HCT116 (cell line): Measurements from ENCODE around the gene MOGAT3. TPM values are rescaled to one million over a fixed set of nuclear protein-coding genes. Genes with fewer than 3 reads are reported as not detected.

Source experiments
- ATAC-seq: fragments of 200-7000 bp; cut with Tn5 transposase; 2 replicates; pipeline ENCODE4 v1.9.1; 2020; ENCODE audit warnings: mild to moderate bottlenecking, moderate library complexity
- BruUV-seq: library from RNA; stranded (reverse); fragments of 400-500 nt; replicated peaks from 2 replicates; lab custom pipeline; 2021; lab: Mats Ljungman, UMichigan
- CTCF ChIA-PET: fragments of 300-600 bp; sonication (Branson Sonifier 250); formaldehyde crosslinking; loops from one replicate; lab custom pipeline; 2021; ENCODE audit warnings: antibody characterized with exemption; lab: Charles Lee
- POLR2A ChIA-PET: fragments of 300-600, 350-600 bp; sonication (Branson Sonifier 250); formaldehyde crosslinking; loops from one replicate; lab custom pipeline; 2021; ENCODE audit warnings: antibody characterized with exemption; lab: Charles Lee
- RAD21 ChIA-PET, 2 experiments: fragments of 300-600 bp; sonication (Branson Sonifier 250); formaldehyde crosslinking; loops; one replicate each; lab custom pipeline; 2023; ENCODE audit warnings: low total read pairs in 2 of 2; ENCODE audit not compliant: uncharacterized antibody in 2 of 2, unreplicated experiment in 2 of 2, low non-redundant PET in 1 of 2; lab: Charles Lee
- DNase-seq: peaks from one replicate; pipeline ENCODE4 v3.0.0-alpha.2; 2010; ENCODE audit warnings: low read depth, low spot score
- H2AFZ ChIP-seq: fragments of 200-600 bp; shearing (Covaris generic), sonication (generic); 2 replicates; pipeline ENCODE4 v1.6.1; 2017; ENCODE audit warnings: low read depth, mixed run types, mixed read lengths, antibody characterized with exemption, low read length; ENCODE audit not compliant: poor library complexity, severe bottlenecking
- H3K27ac ChIP-seq: 2 replicates; pipeline ENCODE4 v1.5.1; 2012; ENCODE audit warnings: low read depth, low read length
- H3K27me3 ChIP-seq: fragments of 200-600 bp; sonication (generic); 2 replicates; pipeline ENCODE4 v1.6.1; 2016; ENCODE audit warnings: mixed run types, low read length, mixed read lengths; ENCODE audit not compliant: insufficient read depth
- H3K36me3 ChIP-seq, 2 experiments: fragments of 200-500 bp in 1 of 2; fragments of 200-600 bp in 1 of 2; sonication (Bioruptor generic) in 1 of 2; sonication (generic) in 1 of 2; 2 replicates each; pipeline versions ENCODE4 v1.5.1 to v1.6.1; 2014 to 2016; ENCODE audit warnings: low read length in 2 of 2, inconsistent platforms in 1 of 2, mixed read lengths in 1 of 2, mixed run types in 1 of 2; ENCODE audit not compliant: insufficient read depth in 2 of 2, control insufficient read depth in 1 of 2
- H3K4me1 ChIP-seq, 2 experiments: fragments of 200-600 bp in 1 of 2; sonication (generic) in 1 of 2; 2 replicates each; pipeline versions ENCODE4 v1.5.1 to v1.6.1; 2012 to 2017; ENCODE audit warnings: low read length in 2 of 2, inconsistent platforms in 1 of 2, mild to moderate bottlenecking in 1 of 2, mixed read lengths in 1 of 2, mixed run types in 1 of 2, moderate library complexity in 1 of 2; ENCODE audit not compliant: insufficient read depth in 2 of 2, control insufficient read depth in 1 of 2
- H3K4me2 ChIP-seq: fragments of 200-600 bp; sonication (generic); 2 replicates; pipeline ENCODE4 v1.6.1; 2017; ENCODE audit warnings: mixed run types, low read length, mixed read lengths
- H3K4me3 ChIP-seq, 2 experiments: fragments of 200-600 bp in 1 of 2; sonication (generic) in 1 of 2; replicated peaks in 1 of 2; 2 replicates each; pipeline ENCODE4 v1.5.1; 2011 to 2016; ENCODE audit warnings: low read length in 2 of 2, control low read depth in 1 of 2, low read depth in 1 of 2, mild to moderate bottlenecking in 1 of 2, mixed read lengths in 1 of 2, mixed run types in 1 of 2
- H3K79me2 ChIP-seq: fragments of 200-600 bp; sonication (generic); 2 replicates; pipeline ENCODE4 v1.6.1; 2017; ENCODE audit warnings: mild to moderate bottlenecking, mixed run types, low read length, moderate library complexity, mixed read lengths; ENCODE audit not compliant: insufficient read depth
- H3K9ac ChIP-seq: fragments of 200-600 bp; sonication (generic); 2 replicates; pipeline ENCODE4 v1.6.1; 2016; ENCODE audit warnings: low read length, mixed read lengths
- H3K9me2 ChIP-seq: fragments of 200-600 bp; sonication (generic), shearing (Covaris generic); 2 replicates; pipeline ENCODE4 v1.6.1; 2017; ENCODE audit warnings: mixed run types, mild to moderate bottlenecking, moderate library complexity; ENCODE audit not compliant: insufficient read depth
- H3K9me3 ChIP-seq, 2 experiments: fragments of 200-500 bp in 1 of 2; fragments of 200-600 bp in 1 of 2; sonication (Bioruptor generic) in 1 of 2; sonication (generic) in 1 of 2; 2 replicates each; pipeline ENCODE4 v1.6.1; 2014 to 2017; ENCODE audit warnings: low read length in 2 of 2, mixed read lengths in 2 of 2, inconsistent platforms in 1 of 2, low read depth in 1 of 2, mild to moderate bottlenecking in 1 of 2, mixed run types in 1 of 2, moderate library complexity in 1 of 2; ENCODE audit not compliant: control insufficient read depth in 1 of 2, insufficient read depth in 1 of 2
- H4K20me1 ChIP-seq: fragments of 200-600 bp; sonication (generic), shearing (Covaris generic); 2 replicates; pipeline ENCODE4 v1.6.1; 2017; ENCODE audit warnings: mixed run types, mild to moderate bottlenecking, moderate library complexity; ENCODE audit not compliant: insufficient read depth
- CBX3 ChIP-seq: IDR thresholded peaks from 2 replicates; pipeline ENCODE4 v1.6.1; 2012; ENCODE audit warnings: low read depth
- EGR1 ChIP-seq: IDR thresholded peaks from 2 replicates; pipeline ENCODE4 v1.6.1; 2012; ENCODE audit warnings: low read depth
- ELF1 ChIP-seq: IDR thresholded peaks from 2 replicates; pipeline ENCODE4 v1.6.1; 2012; ENCODE audit warnings: low read depth, borderline replicate concordance
- EZH2 ChIP-seq: fragments of 200-600 bp; sonication (generic); IDR thresholded peaks from 2 replicates; pipeline ENCODE4 v1.6.1; 2017; ENCODE audit warnings: antibody characterized with exemption, mixed run types
- EZH2phosphoT487 ChIP-seq: fragments of 200-600 bp; IDR thresholded peaks from 2 replicates; pipeline ENCODE4 v1.6.1; 2018; ENCODE audit warnings: antibody characterized with exemption, borderline replicate concordance
- FOSL1 ChIP-seq: IDR thresholded peaks from 2 replicates; pipeline ENCODE4 v1.6.1; 2012; ENCODE audit warnings: low read depth
- MAX ChIP-seq: IDR thresholded peaks from 2 replicates; pipeline ENCODE4 v1.6.1; 2012
- POLR2A ChIP-seq: IDR thresholded peaks from 2 replicates; pipeline ENCODE4 v1.7.0; 2011; ENCODE audit warnings: borderline replicate concordance; ENCODE audit not compliant: insufficient read depth, insufficient read length; ENCODE audit errors: extremely low read depth
- POLR2AphosphoS5 ChIP-seq: IDR thresholded peaks from 2 replicates; pipeline ENCODE4 v1.6.1; 2011; ENCODE audit warnings: mild to moderate bottlenecking, low read depth, low read length, moderate library complexity
- RAD21 ChIP-seq: IDR thresholded peaks from 2 replicates; pipeline ENCODE4 v1.6.1; 2012; ENCODE audit warnings: low read depth, mild to moderate bottlenecking
- REST ChIP-seq: IDR thresholded peaks from 2 replicates; pipeline ENCODE4 v1.6.1; 2012; ENCODE audit warnings: low read depth
- SIN3A ChIP-seq: IDR thresholded peaks from 2 replicates; pipeline ENCODE4 v1.6.1; 2012; ENCODE audit warnings: low read depth
- SP1 ChIP-seq: IDR thresholded peaks from 2 replicates; pipeline ENCODE4 v1.6.1; 2012; ENCODE audit warnings: low read depth
- SRF ChIP-seq: IDR thresholded peaks from 2 replicates; pipeline ENCODE4 v1.6.1; 2012; ENCODE audit warnings: low read depth
- TCF7L2 ChIP-seq: IDR thresholded peaks from 2 replicates; pipeline ENCODE4 v1.7.0; 2011; ENCODE audit warnings: borderline replicate concordance, inconsistent platforms; ENCODE audit not compliant: insufficient read depth, insufficient read length; ENCODE audit errors: extremely low read depth
- YY1 ChIP-seq: IDR thresholded peaks from 2 replicates; pipeline ENCODE4 v1.6.1; 2011; ENCODE audit warnings: low read length, low read depth, moderate library complexity, mild to moderate bottlenecking; ENCODE audit not compliant: insufficient replicate concordance; ENCODE audit errors: extremely low read depth
- ZFX ChIP-seq: fragments of 450-650 bp; IDR thresholded peaks from 2 replicates; pipeline ENCODE4 v1.6.1; 2017
- ZNF274 ChIP-seq: fragments of 200-500 bp; sonication (Bioruptor generic); IDR thresholded peaks from 2 replicates; pipeline ENCODE4 v1.6.1; 2014; ENCODE audit warnings: mild to moderate bottlenecking, low read depth, low read length, inconsistent platforms
- intact Hi-C: fragments of 100-400 bp; cut with micrococcal nuclease; formaldehyde crosslinking; loops from 2 replicates; pipeline ENCODE4 v1.10.0; 2022
- total RNA-seq: library from RNA; stranded (reverse); gene quantifications from one replicate; pipeline ENCODE4 v1.2.1, GENCODE V29; 2021; ENCODE audit not compliant: unreplicated experiment
- TF ChIP-seq, protein P1 (sequence below): IDR thresholded peaks from 2 replicates; pipeline ENCODE4 v1.6.1; 2011; ENCODE audit warnings: mild to moderate bottlenecking, low read length, moderate library complexity; ENCODE audit not compliant: insufficient replicate concordance; ENCODE audit errors: extremely low read depth
- TF ChIP-seq, protein P2 (sequence below): IDR thresholded peaks from 2 replicates; pipeline ENCODE4 v1.6.1; 2012

MOGAT3 gene
- total RNA-seq, 1 experiment from 2014 or later, result not detected

- peaks cover 0 to 4% of the 10 kb centered on the region in 2 experiments; a peak in 2 of 4 replicates for H3K36me3 ChIP-seq
- RAD21 ChIA-PET, result interaction anchor here (0.5 to 1.5 kb wide), 7 partner anchors 15 to 118 kb away, joined by 3 to 10 read pairs (median 3); no protein-coding TSS in a partner anchor
- H3K27ac ChIP-seq, result peak within 1 kb of the TSS; percentile 91
- peak within 1 kb of the TSS; percentile 56 for H2AFZ ChIP-seq
- peak within 1 kb of the TSS; percentile 93 to 97 for H3K4me3 ChIP-seq
- peak within 1 kb of the TSS; percentile 85 for H3K9ac ChIP-seq
- H3K79me2 ChIP-seq, result peaks cover 46% of the 10 kb centered on the region
- BruUV-seq, result no TSS peak
- intact Hi-C loops, result loop anchor here (2.0 kb wide), 1 partner anchor 15 kb away; no protein-coding TSS in a partner anchor
- POLR2A ChIA-PET, result interaction anchor here (0.9 to 1.8 kb wide), 11 partner anchors 9 to 328 kb away, joined by 3 to 11 read pairs (median 4); partner anchors contain the start of genes FIS1, UFSP1 and VGF
- H3K4me1 ChIP-seq, result peaks cover 0 to 21% of the 10 kb centered on the region in 2 experiments; a peak in 2 of 4 replicates
- H4K20me1 ChIP-seq, result no peaks in the 10 kb centered on the region
- no peaks in the 10 kb centered on the region for H3K27me3 ChIP-seq
- peak within 1 kb of the TSS; percentile 97 for H3K4me2 ChIP-seq
- DNase-seq, result peak; percentile 96
- no peaks in the 10 kb centered on the region for H3K9me2 ChIP-seq
- CTCF ChIA-PET, result interaction anchor here (0.8 to 2.3 kb wide), 9 partner anchors 25 to 417 kb away, joined by 3 to 21 read pairs (median 4); partner anchors contain the start of genes FIS1 and UFSP1
- H3K9me3 ChIP-seq, result no peaks in the 10 kb centered on the region
- ATAC-seq, result peak; percentile 91
- TF ChIP-seq ZFX (no peak; the same call in 1 of the 2 replicates), CBX3 (no peak), EGR1 (peak; percentile 95), EZH2phosphoT487 (no peak), REST (no peak), SRF (no peak), POLR2A (peak; percentile 51), MAX (peak; percentile 68), FOSL1 (no peak), ZNF274 (no peak), SIN3A (peak; percentile 61; the same call in 1 of the 2 replicates), RAD21 (no peak), EZH2 (no peak), SP1 (peak; percentile 24; the same call in 1 of the 2 replicates), TCF7L2 (peak; percentile 7), ELF1 (no peak; the same call in 1 of the 2 replicates), POLR2AphosphoS5 (peak; percentile 86), YY1 (peak; percentile 99)
- TF ChIP-seq, protein P1, sequence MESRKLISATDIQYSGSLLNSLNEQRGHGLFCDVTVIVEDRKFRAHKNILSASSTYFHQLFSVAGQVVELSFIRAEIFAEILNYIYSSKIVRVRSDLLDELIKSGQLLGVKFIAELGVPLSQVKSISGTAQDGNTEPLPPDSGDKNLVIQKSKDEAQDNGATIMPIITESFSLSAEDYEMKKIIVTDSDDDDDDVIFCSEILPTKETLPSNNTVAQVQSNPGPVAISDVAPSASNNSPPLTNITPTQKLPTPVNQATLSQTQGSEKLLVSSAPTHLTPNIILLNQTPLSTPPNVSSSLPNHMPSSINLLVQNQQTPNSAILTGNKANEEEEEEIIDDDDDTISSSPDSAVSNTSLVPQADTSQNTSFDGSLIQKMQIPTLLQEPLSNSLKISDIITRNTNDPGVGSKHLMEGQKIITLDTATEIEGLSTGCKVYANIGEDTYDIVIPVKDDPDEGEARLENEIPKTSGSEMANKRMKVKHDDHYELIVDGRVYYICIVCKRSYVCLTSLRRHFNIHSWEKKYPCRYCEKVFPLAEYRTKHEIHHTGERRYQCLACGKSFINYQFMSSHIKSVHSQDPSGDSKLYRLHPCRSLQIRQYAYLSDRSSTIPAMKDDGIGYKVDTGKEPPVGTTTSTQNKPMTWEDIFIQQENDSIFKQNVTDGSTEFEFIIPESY, result no peak
- TF ChIP-seq, protein P2, sequence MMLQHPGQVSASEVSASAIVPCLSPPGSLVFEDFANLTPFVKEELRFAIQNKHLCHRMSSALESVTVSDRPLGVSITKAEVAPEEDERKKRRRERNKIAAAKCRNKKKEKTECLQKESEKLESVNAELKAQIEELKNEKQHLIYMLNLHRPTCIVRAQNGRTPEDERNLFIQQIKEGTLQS, result no peak
These were observed 16.8 kb upstream of the MOGAT3 start, which contains the start of the genes PLOD3 and ZNHIT1 for GRCh38 chr7:101217388-101218235. Gene PLOD3, minus strand, starts transcription at chr7:101217581. Its CDS starts 307 bp downstream, at chr7:101217274. Gene ZNHIT1, plus strand, starts transcription at chr7:101218165. Its CDS starts 31 bp downstream, at chr7:101218196.
